Left lung (tissue), 10 donors: ENCODE results near the gene ABTB1. TPM values are rescaled to one million over a fixed set of nuclear protein-coding genes. Genes with fewer than 3 reads are reported as not detected.

ENCODE experiments used
- ATAC-seq: fragments of 200-7000 bp; cut with Tn5 transposase; one replicate; pipeline ENCODE4 v1.9.1; 2020; ENCODE audit warnings: moderate library complexity
- DNase-seq, 4 donors: peaks; one replicate each; pipeline ENCODE4 v3.0.0-alpha.2; 2013 to 2020
- H3K27ac ChIP-seq, 2 donors: fragments of 200-600 bp; sonication (generic) in 1 of 2; one replicate each; pipeline versions ENCODE4 v1.5.0 to v1.8.0; 2020 to 2021
- H3K27me3 ChIP-seq, 2 donors: fragments of 200-600 bp; sonication (generic) in 1 of 2; one replicate each; pipeline versions ENCODE4 v1.5.0 to v1.8.0; 2020 to 2021
- H3K36me3 ChIP-seq, 2 donors: fragments of 200-600 bp; sonication (generic) in 1 of 2; one replicate each; pipeline versions ENCODE4 v1.5.0 to v1.8.0; 2020 to 2021
- H3K4me1 ChIP-seq, 2 donors: fragments of 200-600 bp; one replicate each; pipeline ENCODE4 v1.8.0; 2021
- H3K4me3 ChIP-seq, 2 donors: fragments of 200-600 bp; sonication (generic) in 1 of 2; one replicate each; pipeline versions ENCODE4 v1.5.0 to v1.8.0; 2020 to 2021; ENCODE audit warnings: mild to moderate bottlenecking in 1 of 2
- H3K9me3 ChIP-seq, 2 donors: fragments of 200-600 bp; sonication (generic) in 1 of 2; one replicate each; pipeline versions ENCODE4 v1.5.0 to v1.8.0; 2020 to 2021
- CTCF ChIP-seq, 2 donors: fragments of 200-600 bp; sonication (generic) in 1 of 2; IDR thresholded peaks; one replicate each; pipeline versions ENCODE4 v1.5.0 to v1.8.0; 2021; ENCODE audit warnings: antibody characterized with exemption in 2 of 2
- intact Hi-C, 2 donors: fragments of 100-400 bp; cut with DNase I; formaldehyde crosslinking; loops; one replicate each; pipeline versions ENCODE4 v1.11.2 to v1.14.2; 2022
- polyA plus RNA-seq, 6 donors: library from polyadenylated mRNA; unstranded; fragments of 120-200 nt; gene quantifications; one replicate each; pipeline ENCODE4 v1.2.1, GENCODE V29; 2013; ENCODE audit not compliant: insufficient read length in 6 of 6
- total RNA-seq, 2 donors: library from RNA; stranded (reverse); fragmentation: NEBNext Ultra II Directional; extraction: Animal tissue kit (Norgen Biotek cat#: 25700); gene quantifications; one replicate each; pipeline ENCODE4 v1.2.1, GENCODE V29; 2021
- donor health status: DM: no; HTN: yes; CAD: no.
- donor health status: DM: no; HTN: no; CAD: no.

Gene ABTB1
- total and polyA plus RNA-seq, 8 donors: 20.2 to 56.1 (median 26.8) TPM

- no peaks in the 10 kb centered on the region for H3K27me3 ChIP-seq
- DNase-seq (no peak), ATAC-seq (no peak)
- H3K4me3 ChIP-seq: no peak overlapping the region
- no peaks in the 10 kb centered on the region for H3K4me1 ChIP-seq
- no peak for TF ChIP-seq CTCF (IDR thresholded peaks at IDR 0.05)
- intact Hi-C loops: no loop called here
- H3K36me3 ChIP-seq: no peaks in the 10 kb centered on the region
- H3K27ac ChIP-seq: no peak overlapping the region
- H3K9me3 ChIP-seq: no peaks in the 10 kb centered on the region
These were observed 27.9 kb upstream of the ABTB1 start for GRCh38 chr3:127644641-127645370.

- Histone ChIP-seq H3K4me1 (no peaks in the 10 kb centered on the region), H3K9me3 (no peaks in the 10 kb centered on the region), H3K27me3 (no peaks in the 10 kb centered on the region), H3K36me3 (no peaks in the 10 kb centered on the region), H3K4me3 (no peak overlapping the region), H3K27ac (no peak overlapping the region)
- no peak for ATAC-seq
- no peak for TF ChIP-seq CTCF (IDR thresholded peaks at IDR 0.05)
- intact Hi-C loops: no loop called here
- DNase-seq: no peak
These were observed 27.3 kb upstream of the ABTB1 start for GRCh38 chr3:127645371-127646015.

- ATAC-seq (no peak), DNase-seq (no peak)
- H3K27ac ChIP-seq: no peak overlapping the region
- TF ChIP-seq CTCF (IDR thresholded peaks at IDR 0.05): no peak
- no peaks in the 10 kb centered on the region for H3K36me3 ChIP-seq
- H3K27me3 ChIP-seq: no peaks in the 10 kb centered on the region
- H3K4me1 ChIP-seq: no peaks in the 10 kb centered on the region
- no peaks in the 10 kb centered on the region for H3K9me3 ChIP-seq
- intact Hi-C loops: no loop called here
- no peak overlapping the region for H3K4me3 ChIP-seq
These were observed 26.2 kb upstream of the ABTB1 start for GRCh38 chr3:127646501-127647046.

GRCh38 chr3:127647166-127647844 lies 25.4 kb upstream of the ABTB1 start:
- DNase-seq (no peak), ATAC-seq (no peak)
- no peaks in the 10 kb centered on the region for H3K4me1 ChIP-seq
- no peak for TF ChIP-seq CTCF (IDR thresholded peaks at IDR 0.05)
- H3K4me3 ChIP-seq: no peak overlapping the region
- no peak overlapping the region for H3K27ac ChIP-seq
- H3K27me3 ChIP-seq: no peaks in the 10 kb centered on the region
- intact Hi-C loops: no loop called here
- no peaks in the 10 kb centered on the region for H3K9me3 ChIP-seq
- H3K36me3 ChIP-seq: no peaks in the 10 kb centered on the region

GRCh38 chr3:127647845-127648204 lies 24.9 kb upstream of the ABTB1 start:
- no peaks in the 10 kb centered on the region for H3K4me1 ChIP-seq
- H3K36me3 ChIP-seq: no peaks in the 10 kb centered on the region
- no peak overlapping the region for H3K27ac ChIP-seq
- H3K9me3 ChIP-seq: no peaks in the 10 kb centered on the region
- intact Hi-C loops: no loop called here
- DNase-seq: no peak
- ATAC-seq: no peak
- H3K4me3 ChIP-seq: no peak overlapping the region
- TF ChIP-seq CTCF (IDR thresholded peaks at IDR 0.05): no peak
- no peaks in the 10 kb centered on the region for H3K27me3 ChIP-seq
